ENCODE measurements around the gene IFNL4.

DNA sequence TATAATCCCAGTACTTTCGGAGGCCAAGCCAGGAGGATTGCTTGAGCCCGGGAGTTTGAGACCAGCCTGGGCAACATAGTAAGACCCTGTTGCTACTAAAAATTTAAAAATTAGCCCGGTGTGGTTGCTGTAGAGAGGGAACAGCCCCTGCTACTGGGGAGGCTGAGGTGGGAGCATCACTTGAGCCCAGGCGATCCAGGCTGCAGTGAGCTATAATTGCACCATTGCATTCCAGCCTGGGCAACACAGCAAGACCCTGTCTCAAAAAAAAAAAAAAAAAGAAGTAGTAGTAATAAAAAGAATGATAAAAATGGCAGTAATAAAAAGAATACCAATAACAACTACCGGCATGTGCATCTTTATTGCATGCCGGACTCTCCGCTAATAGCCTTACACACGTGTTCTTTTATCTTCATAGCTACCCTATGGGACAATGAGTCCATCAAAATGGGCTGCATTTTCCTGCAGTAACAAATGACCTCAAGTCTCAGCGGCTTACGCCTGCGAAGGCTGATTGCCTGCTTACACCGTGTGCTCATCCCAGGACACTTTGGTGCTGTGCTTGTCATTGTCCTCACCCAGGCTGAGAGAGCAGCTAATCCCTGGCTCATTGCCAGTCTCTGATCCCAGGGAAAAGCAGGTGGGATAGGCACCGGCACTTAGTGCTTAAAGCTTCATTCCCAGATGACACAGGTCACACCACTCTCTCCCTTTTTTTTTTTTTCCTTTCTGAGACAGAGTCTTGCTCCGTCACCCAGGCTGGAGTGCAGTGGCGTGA lies 30.2 kb downstream of the IFNL4 start:
- no peak for TF ChIP-seq POLR2A (IDR thresholded peaks at IDR 0.05)
- TF ChIP-seq CTCF (IDR thresholded peaks at IDR 0.05), result no peak
- TF ChIP-seq EP300 (IDR thresholded peaks at IDR 0.05), result no peak

Data from tibial nerve (tissue), 4 donors.